ENCODE data around the gene PRTG. TPM values are rescaled to one million over a fixed set of nuclear protein-coding genes. Genes with fewer than 3 reads are reported as not detected.

The PRTG gene
- total RNA-seq, 1 donor from 2014 or later: 8.6 TPM

DNA sequence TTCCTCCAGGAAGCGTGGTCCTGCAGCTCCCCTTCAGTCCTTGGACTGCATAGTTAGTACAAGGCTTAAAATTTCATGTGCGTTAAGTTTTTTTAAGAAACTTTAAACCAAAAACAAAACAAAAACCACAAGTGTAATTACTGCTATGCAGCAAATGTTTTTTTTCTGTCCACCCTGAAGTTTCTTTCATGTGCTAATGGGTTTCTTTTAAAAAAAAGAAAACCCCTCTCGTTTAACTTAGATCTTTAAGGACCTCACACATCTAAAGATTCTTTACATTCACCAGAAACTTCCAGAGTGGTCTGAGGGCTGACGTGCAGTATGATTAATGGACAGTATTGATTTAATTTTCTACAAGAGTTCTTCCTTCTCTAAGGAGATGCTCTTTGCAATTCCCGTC is 82.8 kb downstream of the PRTG start:
- intact Hi-C loops (cut with DNase I): no loop called here
- no peak overlapping the region for H3K4me3 ChIP-seq
- no peaks in the 10 kb centered on the region for H3K4me1 ChIP-seq
- no peak for DNase-seq
- no peaks in the 10 kb centered on the region for H3K27me3 ChIP-seq
- ATAC-seq: no peak
- H3K9me3 ChIP-seq: no peaks in the 10 kb centered on the region
- H3K36me3 ChIP-seq: no peaks in the 10 kb centered on the region
- H3K27ac ChIP-seq: no peak overlapping the region
- TF ChIP-seq, protein P1, sequence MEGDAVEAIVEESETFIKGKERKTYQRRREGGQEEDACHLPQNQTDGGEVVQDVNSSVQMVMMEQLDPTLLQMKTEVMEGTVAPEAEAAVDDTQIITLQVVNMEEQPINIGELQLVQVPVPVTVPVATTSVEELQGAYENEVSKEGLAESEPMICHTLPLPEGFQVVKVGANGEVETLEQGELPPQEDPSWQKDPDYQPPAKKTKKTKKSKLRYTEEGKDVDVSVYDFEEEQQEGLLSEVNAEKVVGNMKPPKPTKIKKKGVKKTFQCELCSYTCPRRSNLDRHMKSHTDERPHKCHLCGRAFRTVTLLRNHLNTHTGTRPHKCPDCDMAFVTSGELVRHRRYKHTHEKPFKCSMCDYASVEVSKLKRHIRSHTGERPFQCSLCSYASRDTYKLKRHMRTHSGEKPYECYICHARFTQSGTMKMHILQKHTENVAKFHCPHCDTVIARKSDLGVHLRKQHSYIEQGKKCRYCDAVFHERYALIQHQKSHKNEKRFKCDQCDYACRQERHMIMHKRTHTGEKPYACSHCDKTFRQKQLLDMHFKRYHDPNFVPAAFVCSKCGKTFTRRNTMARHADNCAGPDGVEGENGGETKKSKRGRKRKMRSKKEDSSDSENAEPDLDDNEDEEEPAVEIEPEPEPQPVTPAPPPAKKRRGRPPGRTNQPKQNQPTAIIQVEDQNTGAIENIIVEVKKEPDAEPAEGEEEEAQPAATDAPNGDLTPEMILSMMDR (IDR thresholded peaks at IDR 0.05): no peak

DNA sequence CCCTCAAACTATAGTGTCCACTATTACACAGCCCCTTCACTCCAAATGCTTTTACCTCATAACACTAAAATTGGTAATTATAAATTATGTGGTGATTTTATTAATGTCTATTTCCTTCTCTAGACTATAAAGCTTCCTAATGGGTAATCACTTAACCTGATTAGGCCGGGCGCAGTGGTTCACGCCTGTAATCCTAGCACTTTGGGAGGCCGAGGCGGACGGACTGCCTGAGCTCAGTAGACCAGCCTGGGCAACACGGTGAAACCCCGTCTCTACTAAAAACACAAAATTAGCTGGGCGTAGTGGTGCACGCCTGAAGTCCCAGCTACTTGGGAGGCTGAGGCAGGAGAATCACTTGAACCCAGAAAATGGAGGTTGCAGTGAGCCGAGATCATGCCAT is 83.5 kb downstream of the PRTG start:
- H3K27ac ChIP-seq: no peak overlapping the region
- no peaks in the 10 kb centered on the region for H3K4me1 ChIP-seq
- TF ChIP-seq, protein P1 (IDR thresholded peaks at IDR 0.05): no peak
- no peak for ATAC-seq
- H3K4me3 ChIP-seq: no peak overlapping the region
- no peaks in the 10 kb centered on the region for H3K9me3 ChIP-seq
- intact Hi-C loops (cut with DNase I): no loop called here
- DNase-seq: no peak
- no peaks in the 10 kb centered on the region for H3K27me3 ChIP-seq
- H3K36me3 ChIP-seq: no peaks in the 10 kb centered on the region

DNA sequence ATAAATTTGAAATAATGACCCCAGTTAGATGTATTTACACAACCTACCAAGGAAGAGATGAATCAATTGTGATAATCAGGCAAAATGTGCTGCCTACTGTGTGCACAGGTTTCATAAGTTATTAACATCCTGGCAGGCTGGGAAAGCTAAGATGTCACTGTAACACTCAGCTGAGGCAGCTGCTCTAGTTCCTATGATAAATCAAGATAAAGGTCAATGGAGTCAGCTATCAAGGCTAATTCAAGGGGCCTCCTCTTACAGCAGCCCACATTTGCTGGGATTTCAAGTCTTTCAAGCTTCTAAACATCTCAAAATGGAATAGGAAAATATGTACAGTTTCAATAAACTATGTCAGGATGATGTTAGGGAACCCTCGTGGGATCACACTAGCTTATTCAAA is 84.1 kb downstream of the PRTG start:
- H3K36me3 ChIP-seq: no peaks in the 10 kb centered on the region
- no peaks in the 10 kb centered on the region for H3K4me1 ChIP-seq
- DNase-seq: no peak

DNA sequence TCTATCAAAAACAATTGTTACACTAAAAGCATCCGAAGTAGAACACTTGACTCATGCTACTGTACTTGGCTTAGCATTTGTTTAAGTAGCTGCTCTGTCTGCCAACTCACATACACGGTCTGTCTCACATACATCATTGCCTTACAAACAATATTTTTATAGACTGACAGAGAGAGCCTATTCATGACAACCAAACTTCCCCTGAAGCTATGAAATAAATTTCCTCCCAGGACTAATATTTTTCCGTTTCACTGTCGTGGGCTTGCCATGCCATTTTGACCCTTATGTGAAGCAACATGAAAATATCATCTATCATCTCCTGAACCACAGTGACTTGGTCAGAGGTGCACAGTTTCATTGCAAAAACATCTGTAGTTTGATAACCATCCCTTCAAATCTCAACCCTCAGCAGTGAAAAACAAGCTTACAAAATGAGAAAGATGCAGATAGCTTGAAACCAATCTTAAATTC is 88.4 kb downstream of the PRTG start:
- ATAC-seq: no peak
- no peaks in the 10 kb centered on the region for H3K27me3 ChIP-seq
- no peaks in the 10 kb centered on the region for H3K9me3 ChIP-seq
- no peak for DNase-seq
- no peak overlapping the region for H3K4me3 ChIP-seq
- TF ChIP-seq, protein P1 (IDR thresholded peaks at IDR 0.05): no peak
- no peaks in the 10 kb centered on the region for H3K4me1 ChIP-seq
- H3K27ac ChIP-seq: no peak overlapping the region
- no peaks in the 10 kb centered on the region for H3K36me3 ChIP-seq
- intact Hi-C loops (cut with DNase I): no loop called here

More for the DNA sequence above, 84.1 kb downstream of the PRTG start:
- intact Hi-C loops (cut with DNase I): no loop called here
- no peak overlapping the region for H3K4me3 ChIP-seq
- TF ChIP-seq, protein P1 (IDR thresholded peaks at IDR 0.05): no peak
- no peak overlapping the region for H3K27ac ChIP-seq
- H3K9me3 ChIP-seq: no peaks in the 10 kb centered on the region
- H3K27me3 ChIP-seq: no peaks in the 10 kb centered on the region
- no peak for ATAC-seq

DNA sequence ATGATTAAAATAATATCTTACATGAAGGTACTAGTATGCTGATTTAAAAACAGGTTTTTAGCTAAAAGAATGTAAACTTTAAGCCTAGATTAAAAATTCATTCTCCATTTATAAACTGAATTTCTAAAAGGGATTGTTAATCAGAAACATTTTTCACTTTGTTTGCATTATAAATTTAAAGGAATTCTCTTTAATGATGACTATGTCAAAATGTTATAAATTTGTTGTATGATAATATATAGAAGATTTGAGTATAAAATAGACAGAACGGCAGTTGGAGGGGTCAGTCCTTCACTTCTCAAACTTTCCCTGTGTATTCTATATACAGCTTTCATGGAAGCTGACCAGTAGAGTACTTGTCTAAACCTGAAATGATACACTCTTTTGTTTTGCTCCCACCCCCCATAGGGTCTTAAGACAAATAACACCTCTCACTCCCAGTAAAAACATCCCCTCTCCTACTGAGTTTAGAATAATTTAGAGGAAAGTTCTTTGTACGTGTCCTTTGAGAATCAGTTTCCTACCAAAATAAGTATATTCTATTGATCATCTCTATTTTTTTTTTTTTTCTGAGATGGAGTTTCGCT is 90.0 kb downstream of the PRTG start:
- Histone ChIP-seq H3K4me1 (no peaks in the 10 kb centered on the region), H3K9me3 (no peaks in the 10 kb centered on the region), H3K27ac (no peak overlapping the region), H3K36me3 (no peaks in the 10 kb centered on the region), H3K4me3 (no peak overlapping the region), H3K27me3 (no peaks in the 10 kb centered on the region)
- DNase-seq: no peak
- intact Hi-C loops (cut with DNase I): no loop called here
- TF ChIP-seq, protein P1 (IDR thresholded peaks at IDR 0.05): no peak
- ATAC-seq: no peak

DNA sequence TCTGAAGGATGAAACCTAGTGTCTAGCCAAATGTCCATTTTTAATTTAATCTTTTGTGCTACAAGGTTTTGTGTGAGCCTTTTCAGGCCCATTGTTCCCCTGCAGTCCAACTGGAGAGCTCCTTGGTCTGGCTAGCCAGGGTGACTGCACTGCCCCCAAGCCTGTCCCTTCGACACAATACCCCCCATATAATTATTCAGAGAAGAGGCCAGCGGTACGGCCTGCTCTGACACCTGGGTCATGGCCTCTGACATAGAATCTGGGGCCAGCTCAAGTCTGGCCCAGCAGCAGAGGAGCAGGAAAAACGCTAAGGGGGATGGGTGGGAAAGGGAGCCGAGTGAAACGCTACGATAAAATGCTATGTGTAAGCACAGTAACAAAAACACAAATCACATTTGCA is 90.6 kb downstream of the PRTG start:
- Histone ChIP-seq H3K36me3 (no peaks in the 10 kb centered on the region), H3K4me1 (no peaks in the 10 kb centered on the region), H3K27me3 (no peaks in the 10 kb centered on the region), H3K27ac (no peak overlapping the region), H3K4me3 (no peak overlapping the region), H3K9me3 (no peaks in the 10 kb centered on the region)
- intact Hi-C loops (cut with DNase I): no loop called here
- TF ChIP-seq, protein P1 (IDR thresholded peaks at IDR 0.05): no peak
- DNase-seq (no peak), ATAC-seq (no peak)
